Astrocyte (in vitro differentiated cells and primary cell): ENCODE measurements around the gene LYPD6.

Experiments
- EZH2 ChIP-seq: IDR thresholded peaks from 2 replicates; pipeline ENCODE4 v1.6.1; 2012; ENCODE audit warnings: mild to moderate bottlenecking, low read length, inconsistent platforms; ENCODE audit not compliant: insufficient read depth
- TF ChIP-seq, protein P1 (sequence below): IDR thresholded peaks from 2 replicates; pipeline ENCODE4 v1.5.1; 2011; ENCODE audit warnings: low read depth, mild to moderate bottlenecking, inconsistent platforms, low read length, moderate library complexity; ENCODE audit not compliant: insufficient read depth

DNA sequence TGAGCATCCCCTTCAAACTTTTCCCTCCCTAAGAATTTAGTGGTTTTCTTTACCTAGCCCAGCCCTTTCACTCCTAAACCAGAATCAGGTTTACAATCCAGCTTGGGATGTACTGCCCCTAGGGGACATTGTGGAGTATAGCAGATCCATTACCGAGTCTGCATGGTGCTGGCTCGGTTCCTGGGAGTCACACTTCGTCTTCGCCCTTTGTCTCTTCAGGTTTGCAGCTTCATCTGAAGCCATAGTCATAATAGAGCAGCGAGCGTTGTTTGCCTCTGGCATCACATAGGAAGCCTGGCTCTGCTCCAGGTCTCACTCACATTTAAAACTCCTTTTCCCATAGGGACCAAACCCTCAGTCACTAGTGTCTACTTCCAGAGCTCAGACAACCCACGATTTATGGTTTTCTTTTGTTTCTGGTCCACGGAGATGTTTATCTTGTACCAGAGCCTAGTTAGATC is 16.8 kb upstream of the LYPD6 start:
- no peak for TF ChIP-seq EZH2
- TF ChIP-seq, protein P1, sequence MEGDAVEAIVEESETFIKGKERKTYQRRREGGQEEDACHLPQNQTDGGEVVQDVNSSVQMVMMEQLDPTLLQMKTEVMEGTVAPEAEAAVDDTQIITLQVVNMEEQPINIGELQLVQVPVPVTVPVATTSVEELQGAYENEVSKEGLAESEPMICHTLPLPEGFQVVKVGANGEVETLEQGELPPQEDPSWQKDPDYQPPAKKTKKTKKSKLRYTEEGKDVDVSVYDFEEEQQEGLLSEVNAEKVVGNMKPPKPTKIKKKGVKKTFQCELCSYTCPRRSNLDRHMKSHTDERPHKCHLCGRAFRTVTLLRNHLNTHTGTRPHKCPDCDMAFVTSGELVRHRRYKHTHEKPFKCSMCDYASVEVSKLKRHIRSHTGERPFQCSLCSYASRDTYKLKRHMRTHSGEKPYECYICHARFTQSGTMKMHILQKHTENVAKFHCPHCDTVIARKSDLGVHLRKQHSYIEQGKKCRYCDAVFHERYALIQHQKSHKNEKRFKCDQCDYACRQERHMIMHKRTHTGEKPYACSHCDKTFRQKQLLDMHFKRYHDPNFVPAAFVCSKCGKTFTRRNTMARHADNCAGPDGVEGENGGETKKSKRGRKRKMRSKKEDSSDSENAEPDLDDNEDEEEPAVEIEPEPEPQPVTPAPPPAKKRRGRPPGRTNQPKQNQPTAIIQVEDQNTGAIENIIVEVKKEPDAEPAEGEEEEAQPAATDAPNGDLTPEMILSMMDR = peak; percentile 67
